Calu3 (cell line): ENCODE results near the gene TNKS2. TPM values are rescaled to one million over a fixed set of nuclear protein-coding genes. Genes with fewer than 3 reads are reported as not detected.
A peak's percentile ranks its signal among the peaks of the same experiment; 100 is the strongest.

ENCODE experiments used
- BruUV-seq: library from RNA; stranded (reverse); fragments of 400-500 nt; replicated peaks from 2 replicates; lab custom pipeline; 2021; lab: Mats Ljungman, UMichigan
- CTCF ChIA-PET: fragments of 300-600 bp; sonication (Branson Sonifier 250); formaldehyde crosslinking; loops from one replicate; lab custom pipeline; 2022; ENCODE audit warnings: antibody characterized with exemption; lab: Charles Lee
- DNase-seq: peaks from one replicate; pipeline ENCODE4 v3.0.0; 2022
- H3K27ac Mint-ChIP-seq: one replicate; pipeline ENCODE4 v1.8.0; 2022; ENCODE audit warnings: mixed read lengths; ENCODE audit not compliant: unreplicated experiment
- H3K27me3 Mint-ChIP-seq: one replicate; pipeline ENCODE4 v1.8.0; 2022; ENCODE audit warnings: mixed read lengths; ENCODE audit not compliant: unreplicated experiment
- H3K36me3 Mint-ChIP-seq: one replicate; pipeline ENCODE4 v1.8.0; 2022; ENCODE audit warnings: mild to moderate bottlenecking, moderate library complexity, mixed read lengths; ENCODE audit not compliant: insufficient read depth, unreplicated experiment
- H3K4me1 Mint-ChIP-seq: one replicate; pipeline ENCODE4 v1.8.0; 2022; ENCODE audit warnings: mild to moderate bottlenecking, low read depth, mixed read lengths; ENCODE audit not compliant: unreplicated experiment
- H3K4me3 Mint-ChIP-seq: one replicate; pipeline ENCODE4 v1.8.0; 2022; ENCODE audit warnings: mild to moderate bottlenecking, low read depth, moderate library complexity, mixed read lengths; ENCODE audit not compliant: unreplicated experiment
- H3K9me3 Mint-ChIP-seq: one replicate; pipeline ENCODE4 v1.8.0; 2022; ENCODE audit warnings: low read depth, mixed read lengths; ENCODE audit not compliant: unreplicated experiment
- CTCF ChIP-seq: fragments of 200-600 bp; IDR thresholded peaks from one replicate; pipeline ENCODE4 v1.8.0; 2022; ENCODE audit warnings: antibody characterized with exemption; ENCODE audit not compliant: unreplicated experiment
- intact Hi-C: fragments of 100-400 bp; cut with micrococcal nuclease; formaldehyde crosslinking; loops from one replicate; pipeline ENCODE4 v1.10.0; 2022; ENCODE audit not compliant: unreplicated experiment
- total RNA-seq: library from RNA; stranded (reverse); gene quantifications from 2 replicates; pipeline ENCODE4 v1.2.3, GENCODE V29; 2022

The TNKS2 gene
- total RNA-seq, 1 experiment from 2014 or later = 24.6 TPM

DNA sequence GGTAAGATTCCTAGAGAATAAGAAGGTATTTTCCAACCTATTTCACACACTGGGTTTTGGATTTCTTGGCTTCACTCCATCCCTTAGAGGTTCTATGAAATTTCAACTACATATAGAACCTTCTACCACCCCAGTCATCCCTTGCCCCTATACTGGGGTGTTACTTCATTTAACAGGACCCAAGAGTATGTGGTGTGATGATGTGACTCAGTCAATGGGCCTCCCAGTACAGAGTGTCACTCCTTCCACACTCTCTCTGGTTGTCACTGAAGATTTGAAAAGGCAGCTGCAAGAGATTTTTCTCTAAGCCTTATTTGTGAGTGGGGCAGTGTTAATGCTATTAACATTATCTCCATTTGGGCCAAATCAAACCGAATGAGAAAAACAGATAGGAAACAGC is 77.6 kb downstream of the TNKS2 start:
- Mint-ChIP-seq H3K36me3 (no peaks in the 10 kb centered on the region), H3K4me1 (no peaks in the 10 kb centered on the region), H3K27ac (no peak overlapping the region), H3K9me3 (no peaks in the 10 kb centered on the region), H3K4me3 (no peak overlapping the region), H3K27me3 (no peaks in the 10 kb centered on the region)
- BruUV-seq = no TSS peak
- TF ChIP-seq CTCF = no peak
- CTCF ChIA-PET = interaction anchor here (0.6 kb wide), 1 partner anchor 32 kb away, joined by 4 read pairs; no protein-coding TSS in a partner anchor
- intact Hi-C loops = no loop called here
- DNase-seq = no peak

DNA sequence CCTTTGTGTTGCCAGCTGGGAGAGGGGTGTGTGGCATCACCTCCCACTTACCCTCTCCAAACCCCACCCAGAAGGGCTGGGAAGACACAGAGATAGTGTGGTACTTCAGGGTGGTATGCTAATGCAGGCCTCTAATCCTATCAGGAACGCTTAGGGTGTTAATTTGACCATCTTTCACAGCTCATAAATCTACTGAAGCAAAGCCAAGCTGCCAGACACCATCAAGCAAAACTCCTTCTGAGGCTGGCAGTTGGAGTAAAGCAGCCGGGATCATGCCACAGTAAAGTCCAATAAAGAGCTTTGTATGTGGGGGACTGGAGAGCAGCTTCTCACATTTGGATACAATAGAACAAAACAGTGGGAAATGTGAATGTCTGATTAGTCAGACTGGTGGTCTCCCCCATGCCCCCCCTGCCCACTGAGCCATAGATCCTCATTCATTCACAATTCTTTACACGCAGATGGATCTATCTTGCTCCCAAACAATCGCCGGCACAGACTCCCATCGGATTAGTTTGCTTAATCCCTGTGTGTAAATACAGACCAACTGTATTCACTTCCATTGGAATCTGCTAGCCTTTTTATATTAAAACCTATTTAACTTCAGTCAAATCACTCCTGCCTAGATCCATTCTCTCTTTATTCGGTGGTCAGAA is 81.4 kb downstream of the TNKS2 start:
- Mint-ChIP-seq H3K4me1 (peaks cover 6% of the 10 kb centered on the region), H3K9me3 (no peaks in the 10 kb centered on the region), H3K36me3 (no peaks in the 10 kb centered on the region), H3K27me3 (no peaks in the 10 kb centered on the region), H3K4me3 (no peak overlapping the region), H3K27ac (no peak overlapping the region)
- no peak for TF ChIP-seq CTCF
- BruUV-seq = no TSS peak
- no peak for DNase-seq
- intact Hi-C loops = no loop called here
- CTCF ChIA-PET = no interaction called here

- CTCF ChIA-PET = no interaction called here
- Mint-ChIP-seq H3K36me3 (no peaks in the 10 kb centered on the region), H3K27me3 (no peaks in the 10 kb centered on the region), H3K4me1 (peaks cover 10% of the 10 kb centered on the region), H3K4me3 (no peak overlapping the region), H3K9me3 (no peaks in the 10 kb centered on the region), H3K27ac (no peak overlapping the region)
- BruUV-seq = no TSS peak
- intact Hi-C loops = no loop called here
- no peak for TF ChIP-seq CTCF
- peak; percentile 24 for DNase-seq
Measured at GRCh38 chr10:91880310-91880709, 82.1 kb downstream of the TNKS2 start.

- TF ChIP-seq CTCF = no peak
- no TSS peak for BruUV-seq
- intact Hi-C loops = no loop called here
- H3K27me3 Mint-ChIP-seq = no peaks in the 10 kb centered on the region
- H3K27ac Mint-ChIP-seq = no peak overlapping the region
- peaks cover 14% of the 10 kb centered on the region for H3K4me1 Mint-ChIP-seq
- no peaks in the 10 kb centered on the region for H3K36me3 Mint-ChIP-seq
- no peaks in the 10 kb centered on the region for H3K9me3 Mint-ChIP-seq
- no peak for DNase-seq
- no peak overlapping the region for H3K4me3 Mint-ChIP-seq
- CTCF ChIA-PET = interaction anchor here (0.5 kb wide), 1 partner anchor 41 kb away, joined by 3 read pairs; no protein-coding TSS in a partner anchor
Measured at GRCh38 chr10:91883549-91884444, 85.6 kb downstream of the TNKS2 start.
